ENCODE results near the gene RAB36.

Gene RAB36

GRCh38 chr22:23105304-23105703, 40.0 kb upstream of the RAB36 start:
- no peak overlapping the region for H3K4me3 ChIP-seq (ENCODE audit: low read depth, low read length)
- no peak for TF ChIP-seq CTCF (IDR thresholded peaks at IDR 0.05; ENCODE audit: borderline replicate concordance, insufficient read depth, low read depth, low read length)

- H3K4me3 ChIP-seq (ENCODE audit: low read depth, low read length) = no peak overlapping the region
- TF ChIP-seq CTCF (IDR thresholded peaks at IDR 0.05; ENCODE audit: borderline replicate concordance, insufficient read depth, low read depth, low read length) = no peak
Measured at GRCh38 chr22:23105919-23106318, 39.4 kb upstream of the RAB36 start.

GRCh38 chr22:23106344-23106743, 38.9 kb upstream of the RAB36 start:
- no peak for TF ChIP-seq CTCF (IDR thresholded peaks at IDR 0.05; ENCODE audit: borderline replicate concordance, insufficient read depth, low read depth, low read length)
- H3K4me3 ChIP-seq (ENCODE audit: low read depth, low read length) = no peak overlapping the region

GRCh38 chr22:23106906-23107367, 38.3 kb upstream of the RAB36 start:
- no peak overlapping the region for H3K4me3 ChIP-seq (ENCODE audit: low read depth, low read length)
- no peak for TF ChIP-seq CTCF (IDR thresholded peaks at IDR 0.05; ENCODE audit: borderline replicate concordance, insufficient read depth, low read depth, low read length)

- no peak for TF ChIP-seq CTCF (IDR thresholded peaks at IDR 0.05; ENCODE audit: borderline replicate concordance, insufficient read depth, low read depth, low read length)
- no peak overlapping the region for H3K4me3 ChIP-seq (ENCODE audit: low read depth, low read length)
Measured at GRCh38 chr22:23107487-23108248, 37.6 kb upstream of the RAB36 start.

GRCh38 chr22:23108249-23109078, 36.8 kb upstream of the RAB36 start:
- no peak for TF ChIP-seq CTCF (IDR thresholded peaks at IDR 0.05; ENCODE audit: borderline replicate concordance, insufficient read depth, low read depth, low read length)
- no peak overlapping the region for H3K4me3 ChIP-seq (ENCODE audit: low read depth, low read length)

- no peak overlapping the region for H3K4me3 ChIP-seq (ENCODE audit: low read depth, low read length)
- TF ChIP-seq CTCF (IDR thresholded peaks at IDR 0.05; ENCODE audit: borderline replicate concordance, insufficient read depth, low read depth, low read length) = no peak
Measured at GRCh38 chr22:23109079-23109347, 36.3 kb upstream of the RAB36 start.
